Chondrocyte (in vitro differentiated cells): ENCODE results near the gene PLD1. TPM values are rescaled to one million over a fixed set of nuclear protein-coding genes. Genes with fewer than 3 reads are reported as not detected.

Experiments
- DNase-seq: peaks from one replicate; pipeline ENCODE4 v3.0.0; 2021; ENCODE audit warnings: mixed read lengths, low spot score
- H3K27ac Mint-ChIP-seq: one replicate; pipeline ENCODE4 v1.8.0; 2021; ENCODE audit warnings: mild to moderate bottlenecking, moderate library complexity, mixed read lengths; ENCODE audit not compliant: unreplicated experiment
- H3K27me3 Mint-ChIP-seq: 2 replicates; pipeline ENCODE4 v1.8.0; 2021; ENCODE audit warnings: low read depth, mixed read lengths
- H3K36me3 Mint-ChIP-seq: 2 replicates; pipeline ENCODE4 v1.8.0; 2021; ENCODE audit warnings: low read depth, mixed read lengths
- H3K4me1 Mint-ChIP-seq: 2 replicates; pipeline ENCODE4 v1.8.0; 2021; ENCODE audit warnings: low read depth, mild to moderate bottlenecking, mixed read lengths
- H3K4me3 Mint-ChIP-seq: one replicate; pipeline ENCODE4 v1.8.0; 2021; ENCODE audit warnings: mild to moderate bottlenecking, moderate library complexity, mixed read lengths; ENCODE audit not compliant: unreplicated experiment
- H3K9me3 Mint-ChIP-seq: 2 replicates; pipeline ENCODE4 v1.8.0; 2021; ENCODE audit warnings: low read depth, mixed read lengths
- total RNA-seq: library from RNA; stranded (reverse); gene quantifications from 3 replicates; pipeline ENCODE4 v1.2.1, GENCODE V29; 2021
- TF ChIP-seq, protein P1 (sequence below): fragments of 200-600 bp; sonication (generic); IDR thresholded peaks from 2 replicates; pipeline ENCODE4 v1.5.0; 2021; ENCODE audit warnings: antibody characterized with exemption, mild to moderate bottlenecking, moderate library complexity

The PLD1 gene
- total RNA-seq, 1 donor from 2014 or later = 17.0 TPM

DNA sequence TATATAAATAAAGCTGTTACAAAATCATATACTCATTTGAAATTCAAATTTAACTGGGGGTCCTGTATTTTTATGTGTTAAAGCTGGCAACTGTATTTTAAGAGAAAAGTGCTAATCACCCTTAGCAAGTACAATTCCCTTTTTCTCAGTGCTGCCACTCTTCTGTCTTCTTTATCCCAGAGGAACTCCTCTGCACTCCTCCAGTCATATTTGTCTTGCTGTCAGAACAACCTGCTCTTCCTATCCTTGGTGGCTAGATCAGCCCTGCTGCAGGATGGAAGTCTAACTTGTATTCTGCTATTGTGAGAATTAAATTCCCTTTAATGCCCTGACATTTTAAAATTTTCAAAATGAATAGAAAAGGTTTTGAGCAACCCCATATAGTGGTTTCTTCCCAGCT, 226.2 kb downstream of the PLD1 start:
- Mint-ChIP-seq H3K4me3 (no peak overlapping the region), H3K36me3 (no peaks in the 10 kb centered on the region), H3K9me3 (no peaks in the 10 kb centered on the region), H3K27ac (no peak overlapping the region), H3K4me1 (no peaks in the 10 kb centered on the region), H3K27me3 (no peaks in the 10 kb centered on the region)
- TF ChIP-seq, protein P1, sequence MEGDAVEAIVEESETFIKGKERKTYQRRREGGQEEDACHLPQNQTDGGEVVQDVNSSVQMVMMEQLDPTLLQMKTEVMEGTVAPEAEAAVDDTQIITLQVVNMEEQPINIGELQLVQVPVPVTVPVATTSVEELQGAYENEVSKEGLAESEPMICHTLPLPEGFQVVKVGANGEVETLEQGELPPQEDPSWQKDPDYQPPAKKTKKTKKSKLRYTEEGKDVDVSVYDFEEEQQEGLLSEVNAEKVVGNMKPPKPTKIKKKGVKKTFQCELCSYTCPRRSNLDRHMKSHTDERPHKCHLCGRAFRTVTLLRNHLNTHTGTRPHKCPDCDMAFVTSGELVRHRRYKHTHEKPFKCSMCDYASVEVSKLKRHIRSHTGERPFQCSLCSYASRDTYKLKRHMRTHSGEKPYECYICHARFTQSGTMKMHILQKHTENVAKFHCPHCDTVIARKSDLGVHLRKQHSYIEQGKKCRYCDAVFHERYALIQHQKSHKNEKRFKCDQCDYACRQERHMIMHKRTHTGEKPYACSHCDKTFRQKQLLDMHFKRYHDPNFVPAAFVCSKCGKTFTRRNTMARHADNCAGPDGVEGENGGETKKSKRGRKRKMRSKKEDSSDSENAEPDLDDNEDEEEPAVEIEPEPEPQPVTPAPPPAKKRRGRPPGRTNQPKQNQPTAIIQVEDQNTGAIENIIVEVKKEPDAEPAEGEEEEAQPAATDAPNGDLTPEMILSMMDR = no peak
- DNase-seq = no peak

DNA sequence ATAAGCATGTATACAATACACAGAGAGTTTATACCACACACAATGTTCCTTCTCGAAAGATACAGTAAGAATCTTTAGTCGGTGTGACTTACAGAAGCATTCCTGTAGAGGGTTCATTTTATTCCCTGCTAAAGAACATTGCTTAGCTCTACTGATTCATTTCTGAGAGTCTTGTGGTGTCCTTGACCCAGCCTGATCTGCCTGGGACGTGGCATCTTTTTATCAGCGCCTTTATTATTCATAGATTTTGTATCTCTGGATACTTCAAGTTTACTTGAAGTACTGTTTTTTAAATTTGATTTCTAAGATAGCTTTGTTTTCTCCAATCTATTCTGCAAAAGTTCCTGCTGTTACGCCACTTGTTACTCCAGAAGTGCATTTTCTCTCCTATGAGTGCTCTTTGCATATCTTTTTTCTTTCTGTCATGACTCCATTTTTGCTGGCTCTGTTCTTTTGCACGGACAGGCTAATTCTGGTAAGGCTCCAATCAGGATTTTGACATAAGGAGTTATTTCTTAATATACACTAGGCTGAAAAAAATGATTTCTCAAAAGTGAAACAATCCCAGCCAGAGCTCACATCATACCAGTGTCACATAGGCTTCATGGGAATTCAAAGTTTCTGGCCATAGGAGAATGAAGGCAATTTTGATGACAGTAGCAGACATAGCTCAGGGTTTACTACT, 235.6 kb downstream of the PLD1 start:
- Mint-ChIP-seq H3K9me3 (peaks cover 9% of the 10 kb centered on the region), H3K4me1 (no peaks in the 10 kb centered on the region), H3K27ac (no peak overlapping the region), H3K27me3 (no peaks in the 10 kb centered on the region), H3K36me3 (peaks cover 2% of the 10 kb centered on the region), H3K4me3 (no peak overlapping the region)
- no peak for DNase-seq
- TF ChIP-seq, protein P1 = no peak

DNA sequence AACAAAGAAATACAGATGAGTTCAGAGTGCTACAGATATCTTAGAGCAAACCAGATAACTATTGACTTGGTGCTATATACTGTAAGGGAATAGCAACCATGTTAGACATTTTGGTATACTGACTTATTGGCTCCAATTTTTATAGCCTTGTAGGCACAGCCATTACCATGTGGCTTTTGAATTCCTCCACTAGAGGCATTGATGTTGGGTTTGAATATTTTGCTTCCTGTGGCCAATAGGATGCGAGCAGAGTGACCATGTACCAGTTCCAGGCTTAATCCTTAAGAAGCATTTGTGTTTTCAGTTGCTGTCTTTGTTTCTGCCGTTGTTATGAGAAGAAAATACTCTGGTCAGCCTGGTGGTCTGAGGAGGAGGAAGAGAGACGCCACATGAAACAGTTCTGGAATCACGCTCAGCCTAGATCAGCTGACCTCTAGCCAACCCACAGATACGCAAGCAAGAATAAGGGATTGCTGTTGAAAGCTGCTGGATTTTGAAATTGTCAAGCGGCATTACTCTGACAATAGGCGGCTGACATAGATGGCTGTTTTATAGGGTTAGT, 240.6 kb downstream of the PLD1 start:
- Mint-ChIP-seq H3K27ac (no peak overlapping the region), H3K27me3 (no peaks in the 10 kb centered on the region), H3K36me3 (peaks cover 2% of the 10 kb centered on the region), H3K4me1 (peaks cover 14% of the 10 kb centered on the region), H3K9me3 (peaks cover 9% of the 10 kb centered on the region), H3K4me3 (no peak overlapping the region)
- no peak for DNase-seq
- TF ChIP-seq, protein P1 = peak; percentile 12

DNA sequence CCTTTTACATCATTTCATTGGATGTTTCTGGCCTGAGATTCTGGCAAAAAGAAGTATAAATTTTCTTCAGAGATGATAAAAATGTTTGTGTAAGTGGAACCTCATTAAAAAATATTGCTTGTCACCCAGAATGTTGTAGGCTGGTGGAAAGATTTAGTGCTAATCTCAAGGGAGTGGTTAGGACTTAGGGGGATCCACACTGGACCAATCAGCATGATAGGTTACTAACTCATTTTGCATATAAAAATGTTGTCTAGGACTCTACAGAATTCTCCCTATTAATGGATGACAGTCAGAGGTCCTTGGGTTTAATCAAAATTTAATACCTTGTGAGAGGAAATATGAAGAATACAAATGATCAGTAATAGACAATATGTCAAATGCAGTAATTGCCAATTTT, 241.5 kb downstream of the PLD1 start:
- TF ChIP-seq, protein P1 = no peak
- peaks cover 9% of the 10 kb centered on the region for H3K9me3 Mint-ChIP-seq
- DNase-seq = no peak
- no peak overlapping the region for H3K4me3 Mint-ChIP-seq
- no peaks in the 10 kb centered on the region for H3K27me3 Mint-ChIP-seq
- H3K27ac Mint-ChIP-seq = no peak overlapping the region
- peaks cover 2% of the 10 kb centered on the region for H3K36me3 Mint-ChIP-seq
- peaks cover 15% of the 10 kb centered on the region for H3K4me1 Mint-ChIP-seq

DNA sequence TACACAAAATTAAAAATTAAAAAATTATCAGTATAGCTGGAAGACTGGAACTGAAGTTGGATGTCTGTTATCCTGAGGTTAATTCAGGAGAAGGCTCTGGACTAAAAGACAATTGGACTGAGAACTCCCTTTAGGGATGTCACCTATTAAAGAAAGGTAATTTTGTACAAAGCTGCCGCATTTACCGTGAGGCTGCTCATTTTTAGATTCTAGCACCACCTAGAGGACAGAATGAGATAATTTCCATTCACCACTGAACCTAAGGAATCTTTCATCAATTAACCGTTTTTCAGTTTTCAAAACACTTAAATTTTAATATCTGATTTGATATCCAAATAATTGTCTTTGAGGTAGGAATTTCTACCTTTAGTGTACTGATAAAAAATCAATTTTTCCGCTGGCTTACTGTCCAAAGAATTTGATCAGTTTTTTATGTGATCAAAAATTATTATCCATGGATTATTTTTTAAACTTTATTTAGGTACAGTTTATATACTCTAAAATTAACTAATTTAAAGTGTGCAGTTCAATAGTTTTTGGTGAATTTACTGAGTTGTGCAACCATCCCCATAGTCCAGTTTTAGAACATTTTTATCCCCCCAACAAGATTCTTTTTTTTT, 243.4 kb downstream of the PLD1 start:
- Mint-ChIP-seq H3K4me3 (no peak overlapping the region), H3K36me3 (peaks cover 2% of the 10 kb centered on the region), H3K4me1 (peaks cover 15% of the 10 kb centered on the region), H3K27me3 (no peaks in the 10 kb centered on the region), H3K9me3 (peaks cover 7% of the 10 kb centered on the region), H3K27ac (no peak overlapping the region)
- DNase-seq = no peak
- TF ChIP-seq, protein P1 = peak; percentile 99
